HCT116 (cell line): ENCODE results near the gene SH3TC1. TPM values are rescaled to one million over a fixed set of nuclear protein-coding genes. Genes with fewer than 3 reads are reported as not detected.

Experiments
- ATAC-seq: fragments of 200-7000 bp; cut with Tn5 transposase; 2 replicates; pipeline ENCODE4 v1.9.1; 2020; ENCODE audit warnings: mild to moderate bottlenecking, moderate library complexity
- BruUV-seq: library from RNA; stranded (reverse); fragments of 400-500 nt; replicated peaks from 2 replicates; lab custom pipeline; 2021; lab: Mats Ljungman, UMichigan
- CTCF ChIA-PET: fragments of 300-600 bp; sonication (Branson Sonifier 250); formaldehyde crosslinking; loops from one replicate; lab custom pipeline; 2021; ENCODE audit warnings: antibody characterized with exemption; lab: Charles Lee
- POLR2A ChIA-PET: fragments of 300-600, 350-600 bp; sonication (Branson Sonifier 250); formaldehyde crosslinking; loops from one replicate; lab custom pipeline; 2021; ENCODE audit warnings: antibody characterized with exemption; lab: Charles Lee
- RAD21 ChIA-PET, 2 experiments: fragments of 300-600 bp; sonication (Branson Sonifier 250); formaldehyde crosslinking; loops; one replicate each; lab custom pipeline; 2023; ENCODE audit warnings: low total read pairs in 2 of 2; ENCODE audit not compliant: uncharacterized antibody in 2 of 2, unreplicated experiment in 2 of 2, low non-redundant PET in 1 of 2; lab: Charles Lee
- DNase-seq: peaks from one replicate; pipeline ENCODE4 v3.0.0-alpha.2; 2010; ENCODE audit warnings: low read depth, low spot score
- H2AFZ ChIP-seq: fragments of 200-600 bp; shearing (Covaris generic), sonication (generic); 2 replicates; pipeline ENCODE4 v1.6.1; 2017; ENCODE audit warnings: low read depth, mixed run types, mixed read lengths, antibody characterized with exemption, low read length; ENCODE audit not compliant: poor library complexity, severe bottlenecking
- H3K27ac ChIP-seq: 2 replicates; pipeline ENCODE4 v1.5.1; 2012; ENCODE audit warnings: low read depth, low read length
- H3K27me3 ChIP-seq: fragments of 200-600 bp; sonication (generic); 2 replicates; pipeline ENCODE4 v1.6.1; 2016; ENCODE audit warnings: mixed run types, low read length, mixed read lengths; ENCODE audit not compliant: insufficient read depth
- H3K36me3 ChIP-seq, 2 experiments: fragments of 200-500 bp in 1 of 2; fragments of 200-600 bp in 1 of 2; sonication (Bioruptor generic) in 1 of 2; sonication (generic) in 1 of 2; 2 replicates each; pipeline versions ENCODE4 v1.5.1 to v1.6.1; 2014 to 2016; ENCODE audit warnings: low read length in 2 of 2, inconsistent platforms in 1 of 2, mixed read lengths in 1 of 2, mixed run types in 1 of 2; ENCODE audit not compliant: insufficient read depth in 2 of 2, control insufficient read depth in 1 of 2
- H3K4me1 ChIP-seq, 2 experiments: fragments of 200-600 bp in 1 of 2; sonication (generic) in 1 of 2; 2 replicates each; pipeline versions ENCODE4 v1.5.1 to v1.6.1; 2012 to 2017; ENCODE audit warnings: low read length in 2 of 2, inconsistent platforms in 1 of 2, mild to moderate bottlenecking in 1 of 2, mixed read lengths in 1 of 2, mixed run types in 1 of 2, moderate library complexity in 1 of 2; ENCODE audit not compliant: insufficient read depth in 2 of 2, control insufficient read depth in 1 of 2
- H3K4me2 ChIP-seq: fragments of 200-600 bp; sonication (generic); 2 replicates; pipeline ENCODE4 v1.6.1; 2017; ENCODE audit warnings: mixed run types, low read length, mixed read lengths
- H3K4me3 ChIP-seq, 2 experiments: fragments of 200-600 bp in 1 of 2; sonication (generic) in 1 of 2; replicated peaks in 1 of 2; 2 replicates each; pipeline ENCODE4 v1.5.1; 2011 to 2016; ENCODE audit warnings: low read length in 2 of 2, control low read depth in 1 of 2, low read depth in 1 of 2, mild to moderate bottlenecking in 1 of 2, mixed read lengths in 1 of 2, mixed run types in 1 of 2
- H3K79me2 ChIP-seq: fragments of 200-600 bp; sonication (generic); 2 replicates; pipeline ENCODE4 v1.6.1; 2017; ENCODE audit warnings: mild to moderate bottlenecking, mixed run types, low read length, moderate library complexity, mixed read lengths; ENCODE audit not compliant: insufficient read depth
- H3K9ac ChIP-seq: fragments of 200-600 bp; sonication (generic); 2 replicates; pipeline ENCODE4 v1.6.1; 2016; ENCODE audit warnings: low read length, mixed read lengths
- H3K9me2 ChIP-seq: fragments of 200-600 bp; sonication (generic), shearing (Covaris generic); 2 replicates; pipeline ENCODE4 v1.6.1; 2017; ENCODE audit warnings: mixed run types, mild to moderate bottlenecking, moderate library complexity; ENCODE audit not compliant: insufficient read depth
- H3K9me3 ChIP-seq, 2 experiments: fragments of 200-500 bp in 1 of 2; fragments of 200-600 bp in 1 of 2; sonication (Bioruptor generic) in 1 of 2; sonication (generic) in 1 of 2; 2 replicates each; pipeline ENCODE4 v1.6.1; 2014 to 2017; ENCODE audit warnings: low read length in 2 of 2, mixed read lengths in 2 of 2, inconsistent platforms in 1 of 2, low read depth in 1 of 2, mild to moderate bottlenecking in 1 of 2, mixed run types in 1 of 2, moderate library complexity in 1 of 2; ENCODE audit not compliant: control insufficient read depth in 1 of 2, insufficient read depth in 1 of 2
- H4K20me1 ChIP-seq: fragments of 200-600 bp; sonication (generic), shearing (Covaris generic); 2 replicates; pipeline ENCODE4 v1.6.1; 2017; ENCODE audit warnings: mixed run types, mild to moderate bottlenecking, moderate library complexity; ENCODE audit not compliant: insufficient read depth
- CBX3 ChIP-seq: IDR thresholded peaks from 2 replicates; pipeline ENCODE4 v1.6.1; 2012; ENCODE audit warnings: low read depth
- CEBPB ChIP-seq: IDR thresholded peaks from 2 replicates; pipeline ENCODE4 v1.6.1; 2012; ENCODE audit warnings: low read depth
- EGR1 ChIP-seq: IDR thresholded peaks from 2 replicates; pipeline ENCODE4 v1.6.1; 2012; ENCODE audit warnings: low read depth
- JUND ChIP-seq: IDR thresholded peaks from 2 replicates; pipeline ENCODE4 v1.6.1; 2012
- POLR2A ChIP-seq: IDR thresholded peaks from 2 replicates; pipeline ENCODE4 v1.7.0; 2011; ENCODE audit warnings: borderline replicate concordance; ENCODE audit not compliant: insufficient read depth, insufficient read length; ENCODE audit errors: extremely low read depth
- POLR2AphosphoS5 ChIP-seq: IDR thresholded peaks from 2 replicates; pipeline ENCODE4 v1.6.1; 2011; ENCODE audit warnings: mild to moderate bottlenecking, low read depth, low read length, moderate library complexity
- TCF7L2 ChIP-seq: IDR thresholded peaks from 2 replicates; pipeline ENCODE4 v1.7.0; 2011; ENCODE audit warnings: borderline replicate concordance, inconsistent platforms; ENCODE audit not compliant: insufficient read depth, insufficient read length; ENCODE audit errors: extremely low read depth
- YY1 ChIP-seq: IDR thresholded peaks from 2 replicates; pipeline ENCODE4 v1.6.1; 2011; ENCODE audit warnings: low read length, low read depth, moderate library complexity, mild to moderate bottlenecking; ENCODE audit not compliant: insufficient replicate concordance; ENCODE audit errors: extremely low read depth
- ZFX ChIP-seq: fragments of 450-650 bp; IDR thresholded peaks from 2 replicates; pipeline ENCODE4 v1.6.1; 2017
- ZNF274 ChIP-seq: fragments of 200-500 bp; sonication (Bioruptor generic); IDR thresholded peaks from 2 replicates; pipeline ENCODE4 v1.6.1; 2014; ENCODE audit warnings: mild to moderate bottlenecking, low read depth, low read length, inconsistent platforms
- intact Hi-C: fragments of 100-400 bp; cut with micrococcal nuclease; formaldehyde crosslinking; loops from 2 replicates; pipeline ENCODE4 v1.10.0; 2022
- total RNA-seq: library from RNA; stranded (reverse); gene quantifications from one replicate; pipeline ENCODE4 v1.2.1, GENCODE V29; 2021; ENCODE audit not compliant: unreplicated experiment
- TF ChIP-seq, protein P1 (sequence below), 3 experiments: fragments of 200-600 bp in 1 of 3; sonication (generic) in 1 of 3; IDR thresholded peaks in 2 of 3; conservative IDR thresholded peaks in 1 of 3; 2 replicates each; pipeline ENCODE4 v1.5.1; 2012 to 2017; ENCODE audit warnings: low read depth in 2 of 3, low read length in 2 of 3, antibody characterized with exemption in 1 of 3, borderline replicate concordance in 1 of 3, control low read depth in 1 of 3, mild to moderate bottlenecking in 1 of 3, mixed read lengths in 1 of 3, mixed run types in 1 of 3, moderate library complexity in 1 of 3; ENCODE audit not compliant: insufficient read depth in 1 of 3
- TF ChIP-seq, protein P2 (sequence below): IDR thresholded peaks from 2 replicates; pipeline ENCODE4 v1.6.1; 2012
- TF ChIP-seq, protein P3 (sequence below): IDR thresholded peaks from 2 replicates; pipeline ENCODE4 v1.6.1; 2012
- TF ChIP-seq, protein P4 (sequence below): IDR thresholded peaks from 2 replicates; pipeline ENCODE4 v1.6.1; 2011; ENCODE audit warnings: mild to moderate bottlenecking, low read length, moderate library complexity; ENCODE audit not compliant: insufficient replicate concordance; ENCODE audit errors: extremely low read depth

Gene SH3TC1
- total RNA-seq, 1 experiment from 2014 or later = 12.5 TPM

DNA sequence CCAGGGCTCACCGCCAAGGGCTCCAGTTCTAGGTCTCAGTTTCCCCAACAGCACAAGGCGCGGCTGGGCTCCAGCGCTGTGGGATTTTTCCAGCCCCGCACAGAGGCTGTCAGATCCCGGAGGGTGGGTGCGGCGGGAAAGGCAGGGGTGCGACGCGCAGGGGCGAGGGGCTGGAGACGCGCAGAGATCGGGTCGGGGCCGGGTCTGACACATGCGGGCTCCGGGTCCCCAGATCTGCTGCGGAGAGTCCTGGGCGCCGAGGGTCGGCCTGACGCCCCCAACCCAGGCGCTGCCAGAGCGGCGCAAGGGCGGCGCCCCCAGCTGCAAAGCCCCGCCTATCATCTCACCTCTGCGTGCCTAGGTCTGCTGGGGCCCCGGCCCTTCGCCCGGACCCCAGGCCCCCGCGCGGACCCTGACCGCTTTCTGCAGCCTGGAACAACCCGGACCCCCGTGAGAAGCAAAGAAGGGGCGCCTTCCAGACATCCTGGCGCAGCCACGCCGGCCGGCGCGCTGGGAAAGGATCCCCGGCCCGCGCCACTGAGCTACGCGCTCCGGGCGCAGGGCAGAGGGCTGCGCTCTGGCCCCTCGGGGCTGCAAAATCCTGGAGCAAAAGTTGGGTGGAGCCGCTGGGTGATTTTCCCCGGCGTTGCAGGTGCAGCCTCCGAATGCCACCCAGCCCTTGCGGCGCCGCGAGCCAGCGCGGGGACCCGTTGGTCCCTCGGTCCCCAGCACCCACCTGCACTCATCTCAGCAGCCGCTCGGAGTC, 41.0 kb upstream of the SH3TC1 start (continued):
- TF ChIP-seq, protein P1, sequence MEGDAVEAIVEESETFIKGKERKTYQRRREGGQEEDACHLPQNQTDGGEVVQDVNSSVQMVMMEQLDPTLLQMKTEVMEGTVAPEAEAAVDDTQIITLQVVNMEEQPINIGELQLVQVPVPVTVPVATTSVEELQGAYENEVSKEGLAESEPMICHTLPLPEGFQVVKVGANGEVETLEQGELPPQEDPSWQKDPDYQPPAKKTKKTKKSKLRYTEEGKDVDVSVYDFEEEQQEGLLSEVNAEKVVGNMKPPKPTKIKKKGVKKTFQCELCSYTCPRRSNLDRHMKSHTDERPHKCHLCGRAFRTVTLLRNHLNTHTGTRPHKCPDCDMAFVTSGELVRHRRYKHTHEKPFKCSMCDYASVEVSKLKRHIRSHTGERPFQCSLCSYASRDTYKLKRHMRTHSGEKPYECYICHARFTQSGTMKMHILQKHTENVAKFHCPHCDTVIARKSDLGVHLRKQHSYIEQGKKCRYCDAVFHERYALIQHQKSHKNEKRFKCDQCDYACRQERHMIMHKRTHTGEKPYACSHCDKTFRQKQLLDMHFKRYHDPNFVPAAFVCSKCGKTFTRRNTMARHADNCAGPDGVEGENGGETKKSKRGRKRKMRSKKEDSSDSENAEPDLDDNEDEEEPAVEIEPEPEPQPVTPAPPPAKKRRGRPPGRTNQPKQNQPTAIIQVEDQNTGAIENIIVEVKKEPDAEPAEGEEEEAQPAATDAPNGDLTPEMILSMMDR (IDR thresholded peaks at IDR 0.05 in 2 of 3, conservative IDR thresholded peaks at IDR 0.05 in 1 of 3; ENCODE audit: borderline replicate concordance in 1 of 3, insufficient read depth in 1 of 3, low read depth in 2 of 3, low read length in 2 of 3) = no peak
- TF ChIP-seq YY1 = no peak
- TF ChIP-seq TCF7L2 = no peak
- TF ChIP-seq ZNF274 = no peak

DNA sequence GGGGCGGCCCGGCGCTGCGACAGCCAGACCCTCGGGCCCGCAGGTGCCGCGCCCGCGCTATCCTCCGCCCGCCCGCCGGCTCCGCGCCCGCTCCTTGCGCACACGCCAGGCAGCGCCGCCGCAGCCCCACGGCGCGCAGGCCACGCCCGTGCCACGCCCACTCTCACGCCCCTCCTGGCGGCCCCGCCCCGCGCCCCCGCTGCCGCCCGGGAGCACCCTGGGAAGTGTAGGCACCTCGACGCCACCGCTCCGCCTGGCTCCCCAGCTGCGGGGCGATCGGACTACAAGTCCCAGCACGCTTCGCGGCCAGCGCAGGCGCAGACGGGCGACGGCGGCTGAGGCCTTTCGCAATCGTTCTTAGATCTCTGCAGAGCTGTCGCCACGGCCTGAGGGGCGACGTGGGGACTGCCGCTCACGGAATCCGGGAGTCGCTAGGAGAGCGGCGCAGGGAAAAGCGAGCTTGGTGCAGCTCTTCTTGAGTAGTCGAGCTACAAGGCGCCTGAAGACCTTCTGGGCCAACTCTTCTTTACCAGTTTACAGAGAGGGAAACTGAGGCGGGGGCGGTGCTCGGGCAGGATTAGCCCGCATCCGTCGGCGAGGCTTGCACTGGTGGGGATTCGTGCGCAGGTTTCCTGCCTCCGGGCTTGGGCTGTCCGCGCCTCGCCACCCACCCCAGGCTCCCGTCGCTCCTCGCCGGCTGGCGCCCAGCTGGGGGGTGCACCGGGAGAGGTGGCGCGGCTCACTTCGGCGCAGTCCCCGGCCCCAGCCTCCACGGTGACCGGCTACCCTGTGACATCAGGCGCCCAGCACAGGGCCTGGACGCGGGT, 40.2 kb upstream of the SH3TC1 start, which contains the start of gene ABLIM2:
Gene ABLIM2, minus strand, starts transcription at position 104 of the 827 bp plus-strand sequence. CDS start 124 bp downstream, outside the sequence.
- peak within 1 kb of the TSS; percentile 42; the same call in 1 of the 2 replicates for H3K27ac ChIP-seq

More for the DNA sequence above, 40.2 kb upstream of the SH3TC1 start, which contains the start of gene ABLIM2:
- Histone ChIP-seq H3K4me1 (peaks cover 10 to 30% of the 10 kb centered on the region in 2 experiments), H3K9me2 (no peaks in the 10 kb centered on the region), H3K36me3 (no peaks in the 10 kb centered on the region), H3K4me3 (peak within 1 kb of the TSS; percentile 57 to 74), H4K20me1 (no peaks in the 10 kb centered on the region), H3K27me3 (no peaks in the 10 kb centered on the region), H3K9me3 (no peaks in the 10 kb centered on the region), H3K9ac (peak within 1 kb of the TSS; percentile 56), H3K79me2 (no peaks in the 10 kb centered on the region), H3K4me2 (peak within 1 kb of the TSS; percentile 98), H2AFZ (peak within 1 kb of the TSS; percentile 16)
- ChIA-PET CTCF (interaction anchor here (0.9 to 1.7 kb wide), 2 partner anchors 9 to 18 kb away, joined by 3 to 5 read pairs; no protein-coding TSS in a partner anchor), POLR2A (interaction anchor here (1.6 kb wide), 1 partner anchor 17 kb away, joined by 5 read pairs; no protein-coding TSS in a partner anchor), RAD21 (no interaction called here)
- intact Hi-C loops = loop anchor here (2.0 kb wide), 2 partner anchors 28 to 314 kb away; no protein-coding TSS in a partner anchor
- BruUV-seq = no TSS peak
- peak; percentile 91 for DNase-seq
- peak; percentile 88 for TF ChIP-seq TCF7L2
- TF ChIP-seq, protein P2, sequence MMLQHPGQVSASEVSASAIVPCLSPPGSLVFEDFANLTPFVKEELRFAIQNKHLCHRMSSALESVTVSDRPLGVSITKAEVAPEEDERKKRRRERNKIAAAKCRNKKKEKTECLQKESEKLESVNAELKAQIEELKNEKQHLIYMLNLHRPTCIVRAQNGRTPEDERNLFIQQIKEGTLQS = no peak
- peak; percentile 18; the same call in 1 of the 2 replicates for TF ChIP-seq ZFX
- TF ChIP-seq CEBPB = peak; percentile 100
- peak; percentile 60 for TF ChIP-seq POLR2AphosphoS5
- TF ChIP-seq JUND = no peak
- TF ChIP-seq POLR2A = peak; percentile 56
- peak; percentile 92 for TF ChIP-seq EGR1
- TF ChIP-seq CBX3 = no peak
- TF ChIP-seq, protein P3, sequence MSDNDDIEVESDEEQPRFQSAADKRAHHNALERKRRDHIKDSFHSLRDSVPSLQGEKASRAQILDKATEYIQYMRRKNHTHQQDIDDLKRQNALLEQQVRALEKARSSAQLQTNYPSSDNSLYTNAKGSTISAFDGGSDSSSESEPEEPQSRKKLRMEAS = no peak
- TF ChIP-seq, protein P4, sequence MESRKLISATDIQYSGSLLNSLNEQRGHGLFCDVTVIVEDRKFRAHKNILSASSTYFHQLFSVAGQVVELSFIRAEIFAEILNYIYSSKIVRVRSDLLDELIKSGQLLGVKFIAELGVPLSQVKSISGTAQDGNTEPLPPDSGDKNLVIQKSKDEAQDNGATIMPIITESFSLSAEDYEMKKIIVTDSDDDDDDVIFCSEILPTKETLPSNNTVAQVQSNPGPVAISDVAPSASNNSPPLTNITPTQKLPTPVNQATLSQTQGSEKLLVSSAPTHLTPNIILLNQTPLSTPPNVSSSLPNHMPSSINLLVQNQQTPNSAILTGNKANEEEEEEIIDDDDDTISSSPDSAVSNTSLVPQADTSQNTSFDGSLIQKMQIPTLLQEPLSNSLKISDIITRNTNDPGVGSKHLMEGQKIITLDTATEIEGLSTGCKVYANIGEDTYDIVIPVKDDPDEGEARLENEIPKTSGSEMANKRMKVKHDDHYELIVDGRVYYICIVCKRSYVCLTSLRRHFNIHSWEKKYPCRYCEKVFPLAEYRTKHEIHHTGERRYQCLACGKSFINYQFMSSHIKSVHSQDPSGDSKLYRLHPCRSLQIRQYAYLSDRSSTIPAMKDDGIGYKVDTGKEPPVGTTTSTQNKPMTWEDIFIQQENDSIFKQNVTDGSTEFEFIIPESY = no peak
- ATAC-seq = peak; percentile 98
